CD14-positive monocyte (primary cell): ENCODE results near the gene H1-8. TPM values are rescaled to one million over a fixed set of nuclear protein-coding genes. Genes with fewer than 3 reads are reported as not detected.
A peak's percentile ranks its signal among the peaks of the same experiment; 100 is the strongest.

Experiments
- DNase-seq, 3 donors: peaks; one replicate each; pipeline ENCODE4 v3.0.0-alpha.2; 2011 to 2022
- H2AFZ ChIP-seq: 2 replicates; pipeline ENCODE4 v1.6.0; 2012; ENCODE audit warnings: mild to moderate bottlenecking, low read depth, low read length, inconsistent platforms; ENCODE audit not compliant: insufficient read depth, poor library complexity, severe bottlenecking
- H3K27ac ChIP-seq, 2 donors: 1 replicate in 1 of 2; 2 replicates in 1 of 2; pipeline ENCODE4 v1.5.1; 2012 to 2013; ENCODE audit warnings: low read length in 2 of 2, control low read depth in 1 of 2, inconsistent platforms in 1 of 2, low read depth in 1 of 2, mild to moderate bottlenecking in 1 of 2
- H3K27me3 ChIP-seq, 2 donors: one replicate each; pipeline versions ENCODE4 v1.6.0 to v1.6.1; 2011 to 2013; ENCODE audit warnings: low read length in 2 of 2; ENCODE audit not compliant: control insufficient read depth in 2 of 2, insufficient read depth in 2 of 2
- H3K36me3 ChIP-seq, 2 donors: replicated peaks in 1 of 2; 1 replicate in 1 of 2; 2 replicates in 1 of 2; pipeline versions ENCODE4 v1.5.1 to v1.6.1; 2012 to 2013; ENCODE audit warnings: low read length in 2 of 2, control low read depth in 1 of 2, inconsistent platforms in 1 of 2, mild to moderate bottlenecking in 1 of 2; ENCODE audit not compliant: insufficient read depth in 2 of 2, control insufficient read depth in 1 of 2
- H3K4me1 ChIP-seq, 2 donors: 1 replicate in 1 of 2; 2 replicates in 1 of 2; pipeline versions ENCODE4 v1.5.1 to v1.6.1; 2012 to 2013; ENCODE audit warnings: low read length in 2 of 2, control low read depth in 1 of 2, inconsistent platforms in 1 of 2, mild to moderate bottlenecking in 1 of 2, moderate library complexity in 1 of 2; ENCODE audit not compliant: insufficient read depth in 2 of 2, control insufficient read depth in 1 of 2
- H3K4me2 ChIP-seq: replicated peaks from 2 replicates; pipeline ENCODE3; 2012; ENCODE audit warnings: low read length, moderate library complexity, mild to moderate bottlenecking; ENCODE audit not compliant: poor library complexity, severe bottlenecking; ENCODE audit errors: extremely low read depth
- H3K4me3 ChIP-seq, 3 experiments: fragments of 200-600 bp in 1 of 3; sonication (generic) in 1 of 3; replicated peaks in 1 of 3; 1 replicate in 2 of 3; 2 replicates in 1 of 3; pipeline ENCODE4 v1.5.1; 2011 to 2013; ENCODE audit warnings: low read length in 3 of 3, mild to moderate bottlenecking in 3 of 3, control low read depth in 2 of 3, low read depth in 2 of 3, inconsistent platforms in 1 of 3, moderate library complexity in 1 of 3
- H3K79me2 ChIP-seq: 2 replicates; pipeline ENCODE4 v1.6.0; 2012; ENCODE audit warnings: mild to moderate bottlenecking, control low read depth, inconsistent platforms, low read length, moderate library complexity; ENCODE audit not compliant: insufficient read depth
- H3K9ac ChIP-seq: 2 replicates; pipeline ENCODE4 v1.6.0; 2017; ENCODE audit warnings: low read length, mild to moderate bottlenecking; ENCODE audit not compliant: insufficient read depth, poor library complexity, severe bottlenecking
- H3K9me3 ChIP-seq, 2 donors: replicated peaks in 1 of 2; 1 replicate in 1 of 2; 2 replicates in 1 of 2; pipeline versions ENCODE4 v1.5.1 to v1.6.1; 2012 to 2013; ENCODE audit warnings: low read length in 2 of 2, control low read depth in 1 of 2; ENCODE audit not compliant: control insufficient read depth in 1 of 2, insufficient read depth in 1 of 2
- H4K20me1 ChIP-seq: 2 replicates; pipeline ENCODE4 v1.6.0; 2012; ENCODE audit warnings: mild to moderate bottlenecking, low read length, control low read depth, moderate library complexity; ENCODE audit not compliant: insufficient read depth
- H3K27ac Mint-ChIP-seq, 7 donors: one replicate each; pipeline ENCODE4 v1.8.0; 2020; ENCODE audit warnings: mild to moderate bottlenecking in 7 of 7, mixed read lengths in 7 of 7, moderate library complexity in 6 of 7, inconsistent platforms in 2 of 7
- H3K27me3 Mint-ChIP-seq, 3 donors: one replicate each; pipeline ENCODE4 v1.8.0; 2021 to 2022; ENCODE audit warnings: low read depth in 3 of 3, mild to moderate bottlenecking in 3 of 3, mixed read lengths in 3 of 3, moderate library complexity in 3 of 3, inconsistent platforms in 1 of 3
- H3K36me3 Mint-ChIP-seq, 2 donors: one replicate each; pipeline ENCODE4 v1.8.0; 2020; ENCODE audit warnings: mixed read lengths in 2 of 2, inconsistent platforms in 1 of 2, mild to moderate bottlenecking in 1 of 2
- H3K4me1 Mint-ChIP-seq: one replicate; pipeline ENCODE4 v1.8.0; 2020; ENCODE audit warnings: mild to moderate bottlenecking, mixed read lengths
- H3K4me3 Mint-ChIP-seq, 2 donors: one replicate each; pipeline ENCODE4 v1.8.0; 2020; ENCODE audit warnings: mild to moderate bottlenecking in 2 of 2, mixed read lengths in 2 of 2, moderate library complexity in 1 of 2
- H3K9me3 Mint-ChIP-seq, 7 donors: one replicate each; pipeline ENCODE4 v1.8.0; 2020 to 2022; ENCODE audit warnings: mixed read lengths in 7 of 7, mild to moderate bottlenecking in 6 of 7, moderate library complexity in 6 of 7, inconsistent platforms in 2 of 7
- CTCF ChIP-seq: fragments of 200-600 bp; IDR thresholded peaks from one replicate; pipeline ENCODE4 v1.8.0; 2022; ENCODE audit warnings: antibody characterized with exemption, mild to moderate bottlenecking
- WGBS: methylation state at CpG from one replicate; pipeline ENCODE4 v1.1.5; 2013; ENCODE audit warnings: missing lambda C conversion rate; ENCODE audit not compliant: insufficient coverage; 5-methylcytosine and 5-hydroxymethylcytosine counted together
- intact Hi-C, 2 donors: fragments of 100-400 bp; cut with micrococcal nuclease; formaldehyde crosslinking; loops; one replicate each; pipeline versions ENCODE4 v1.15.0 to v1.15.1; 2023
- polyA plus RNA-seq, 3 donors: library from polyadenylated mRNA; depleted of rRNA in 1 of 3; unstranded in 2 of 3; stranded (reverse) in 1 of 3; fragments of 300-500 nt in 2 of 3; fragments of >200 nt in 1 of 3; fragmentation: Illumina TruSeq in 2 of 3; gene quantifications; 1 replicate in 2 of 3; 2 replicates in 1 of 3; pipeline ENCODE4 v1.2.3, GENCODE V29; 2012 to 2021

Gene H1-8
- polyA plus RNA-seq, 3 donors, result not detected

GRCh38 chr3:129527262-129527661, 15.7 kb upstream of the H1-8 start:
- Histone ChIP-seq H2AFZ (no peak overlapping the region), H3K4me3 (no peak overlapping the region), H3K9ac (no peak overlapping the region), H3K4me1 (peaks cover 47 to 58% of the 10 kb centered on the region in 2 donors), H3K79me2 (no peaks in the 10 kb centered on the region), H3K9me3 (no peaks in the 10 kb centered on the region), H3K27ac (peak overlapping the region; percentile 97 to 98), H3K36me3 (no peaks in the 10 kb centered on the region), H4K20me1 (no peaks in the 10 kb centered on the region), H3K27me3 (no peaks in the 10 kb centered on the region), H3K4me2 (no peak overlapping the region)
- peaks cover 48% of the 10 kb centered on the region for H3K4me1 Mint-ChIP-seq
- peak overlapping the region; percentile 96 to 99 (median 99) for H3K27ac Mint-ChIP-seq
- WGBS, result 97% methylated on average over 11 of the region's 11 CpGs
- H3K9me3 Mint-ChIP-seq, result no peaks in the 10 kb centered on the region
- peaks cover 0 to 6% (median 3%) of the 10 kb centered on the region in 3 donors for H3K27me3 Mint-ChIP-seq
- TF ChIP-seq CTCF, result no peak
- intact Hi-C loops, result loop anchor here (5.0 kb wide), 4 partner anchors 35 to 90 kb away; partner anchors contain the start of gene PLXND1 (in 1 of the 2)
- no peak for DNase-seq
- no peak overlapping the region for H3K4me3 Mint-ChIP-seq
- peaks cover 1 to 7% of the 10 kb centered on the region in 2 donors for H3K36me3 Mint-ChIP-seq

DNA sequence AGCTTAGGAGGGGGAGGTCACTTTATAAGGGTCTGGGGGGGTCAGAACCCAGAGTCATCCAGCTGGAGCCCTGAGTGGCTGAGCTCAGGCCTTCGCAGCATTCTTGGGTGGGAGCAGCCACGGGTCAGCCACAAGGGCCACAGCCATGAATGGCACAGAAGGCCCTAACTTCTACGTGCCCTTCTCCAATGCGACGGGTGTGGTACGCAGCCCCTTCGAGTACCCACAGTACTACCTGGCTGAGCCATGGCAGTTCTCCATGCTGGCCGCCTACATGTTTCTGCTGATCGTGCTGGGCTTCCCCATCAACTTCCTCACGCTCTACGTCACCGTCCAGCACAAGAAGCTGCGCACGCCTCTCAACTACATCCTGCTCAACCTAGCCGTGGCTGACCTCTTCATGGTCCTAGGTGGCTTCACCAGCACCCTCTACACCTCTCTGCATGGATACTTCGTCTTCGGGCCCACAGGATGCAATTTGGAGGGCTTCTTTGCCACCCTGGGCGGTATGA, 14.3 kb upstream of the H1-8 start, which contains the start of gene RHO:
Gene RHO, plus strand, starts transcription at position 51 of the 512 bp plus-strand sequence. Its CDS starts 95 bp downstream, at position 146.
- H3K27ac Mint-ChIP-seq, result peak within 1 kb of the TSS; percentile 41 to 99 (median 86)
- no peaks in the 10 kb centered on the region for H3K9me3 Mint-ChIP-seq
- 77% methylated on average over 10 of the region's 18 CpGs for WGBS
- H3K27ac ChIP-seq, result peak within 1 kb of the TSS in 1 of 2 donors; percentile 98
- no peak within 1 kb of the TSS for H3K4me3 ChIP-seq
- no peak for TF ChIP-seq CTCF
- no peaks in the 10 kb centered on the region for H3K79me2 ChIP-seq
- intact Hi-C loops, result loop anchor here (5.0 kb wide), 4 partner anchors 36 to 89 kb away; partner anchors contain the start of gene PLXND1 (in 1 of the 2)
- H3K4me1 Mint-ChIP-seq, result peaks cover 39% of the 10 kb centered on the region
- peak in 1 of 3 donors; percentile 26 for DNase-seq
- no peaks in the 10 kb centered on the region for H3K27me3 ChIP-seq
- no peak within 1 kb of the TSS for H2AFZ ChIP-seq
- H3K4me1 ChIP-seq, result peaks cover 40 to 51% of the 10 kb centered on the region in 2 donors
- H3K9ac ChIP-seq, result no peak within 1 kb of the TSS
- H4K20me1 ChIP-seq, result no peaks in the 10 kb centered on the region
- H3K4me2 ChIP-seq, result no peak within 1 kb of the TSS
- peaks cover 0 to 6% (median 2%) of the 10 kb centered on the region in 3 donors for H3K27me3 Mint-ChIP-seq
- no peaks in the 10 kb centered on the region for H3K9me3 ChIP-seq
- H3K36me3 ChIP-seq, result no peaks in the 10 kb centered on the region
- H3K4me3 Mint-ChIP-seq, result no peak within 1 kb of the TSS
- peaks cover 1 to 7% of the 10 kb centered on the region in 2 donors for H3K36me3 Mint-ChIP-seq
